GM12872 (cell line): Measurements from ENCODE around the gene C10orf71.

ENCODE experiments used
- CTCF ChIP-seq: IDR thresholded peaks from 3 replicates; pipeline ENCODE4 v1.5.1; 2011; ENCODE audit warnings: low read depth, mild to moderate bottlenecking, low read length, moderate library complexity; ENCODE audit not compliant: insufficient read depth

C10orf71 gene

GRCh38 chr10:49375611-49376010, 76.6 kb downstream of the C10orf71 start:
- no peak for TF ChIP-seq CTCF
